Measurements from ENCODE around the gene HDAC1. TPM values are rescaled to one million over a fixed set of nuclear protein-coding genes. Genes with fewer than 3 reads are reported as not detected.
"Not testable (repeated sequence)": the region's sequence is repeated elsewhere in the genome, so short reads cannot be mapped to it uniquely, and the experiment has no call there.

The HDAC1 gene
- total and polyA plus RNA-seq, 10 of the 15 experiments (the other 5 are each of a cell fraction or from before 2014, with no cell fraction given), result 147 to 331 (median 168) TPM

GRCh38 chr1:32276032-32276782 lies 15.7 kb upstream of the HDAC1 start:
- no peak overlapping the region for H3K9ac ChIP-seq (ENCODE audit: control insufficient read depth, insufficient read depth, low read length)
- H3K4me2 ChIP-seq (ENCODE audit: control insufficient read depth, insufficient read depth), result no peak overlapping the region
- H2AFZ ChIP-seq (ENCODE audit: control insufficient read depth, low read depth, low read length), result no peak overlapping the region
- RAD21 ChIA-PET (ENCODE audit: unreplicated experiment), result no interaction called here
- H3K27me3 ChIP-seq (replicated peaks in 1 of 2; ENCODE audit: control insufficient read depth in 2 of 2, insufficient read depth in 2 of 2, low read length in 1 of 2), result no peaks in the 10 kb centered on the region
- POLR2A ChIA-PET, result interaction anchor here (0.6 kb wide), 1 partner anchor 562 kb away, joined by 5 read pairs; no protein-coding TSS in a partner anchor
- CTCF ChIA-PET, result no interaction called here
- no peaks in the 10 kb centered on the region for H4K20me1 ChIP-seq (ENCODE audit: control insufficient read depth, insufficient read depth)
- H3K4me3 ChIP-seq, result no peak overlapping the region
- H3K27ac ChIP-seq (ENCODE audit: control insufficient read depth, insufficient read depth), result no peak overlapping the region
- DNase-seq (ENCODE audit: low read depth, low spot score) (no peak), FAIRE-seq (no peak), ATAC-seq (no peak)
- in situ Hi-C loops (cut with MboI) (no loop called here), intact Hi-C loops (cut with micrococcal nuclease; ENCODE audit: unreplicated experiment) (no loop called here)
- peaks cover 1 to 11% of the 10 kb centered on the region in 2 experiments for H3K36me3 ChIP-seq (ENCODE audit: control insufficient read depth in 2 of 2, insufficient read depth in 2 of 2, low read length in 1 of 2)
- SMC1A ChIA-PET (ENCODE audit: uncharacterized antibody, unreplicated experiment), result no interaction called here
- BruUV-seq (replicated peaks), result no TSS peak
- WGBS (ENCODE audit: insufficient coverage, insufficient replicate concordance, low lambda C conversion rate, missing lambda C conversion rate), result 90% methylated on average over 30 of the region's 30 CpGs
- peaks cover 7% of the 10 kb centered on the region for H3K4me1 ChIP-seq (ENCODE audit: control insufficient read depth, insufficient read depth, low read length)
- TF ChIP-seq ETV6 (conservative IDR thresholded peaks at IDR 0.05 in 1 of 2, IDR thresholded peaks at IDR 0.05 in 1 of 2; ENCODE audit: borderline replicate concordance in 1 of 2, low read depth in 1 of 2), result no peak
- TF ChIP-seq IRF4 (IDR thresholded peaks at IDR 0.05; ENCODE audit: low read depth, low read length), result no peak
- TF ChIP-seq POLR2A (IDR thresholded peaks at IDR 0.05; ENCODE audit: low read depth, low read length), result peak; percentile 16; the same call in 1 of the 2 replicates
- no peaks in the 10 kb centered on the region; the same call in none of the 2 replicates for H3K79me2 ChIP-seq (ENCODE audit: control insufficient read depth, insufficient read depth, low read length)
- no peaks in the 10 kb centered on the region for H3K9me3 ChIP-seq (replicated peaks; ENCODE audit: control insufficient read depth, insufficient read depth, low read length)

GRCh38 chr1:32284777-32285176 lies 7.1 kb upstream of the HDAC1 start:
- H3K79me2 ChIP-seq (ENCODE audit: control insufficient read depth, insufficient read depth, low read length); ATAC-seq; POLR2A ChIA-PET; in situ Hi-C loops (cut with MboI); H2AFZ ChIP-seq (ENCODE audit: control insufficient read depth, low read depth, low read length); intact Hi-C loops (cut with micrococcal nuclease; ENCODE audit: unreplicated experiment); FAIRE-seq; RAD21 ChIA-PET (ENCODE audit: unreplicated experiment); H3K36me3 ChIP-seq (ENCODE audit: control insufficient read depth in 2 of 2, insufficient read depth in 2 of 2, low read length in 1 of 2); H3K4me3 ChIP-seq; H3K4me2 ChIP-seq (ENCODE audit: control insufficient read depth, insufficient read depth); BruUV-seq (replicated peaks); H3K27ac ChIP-seq (ENCODE audit: control insufficient read depth, insufficient read depth); H3K4me1 ChIP-seq (ENCODE audit: control insufficient read depth, insufficient read depth, low read length); H4K20me1 ChIP-seq (ENCODE audit: control insufficient read depth, insufficient read depth); H3K9ac ChIP-seq (ENCODE audit: control insufficient read depth, insufficient read depth, low read length); H3K9me3 ChIP-seq (replicated peaks; ENCODE audit: control insufficient read depth, insufficient read depth, low read length); H3K27me3 ChIP-seq (replicated peaks in 1 of 2; ENCODE audit: control insufficient read depth in 2 of 2, insufficient read depth in 2 of 2, low read length in 1 of 2); DNase-seq (ENCODE audit: low read depth, low spot score); CTCF ChIA-PET: not testable (repeated sequence)
- 92% methylated on average over 8 of the region's 8 CpGs for WGBS (ENCODE audit: insufficient coverage, insufficient replicate concordance, low lambda C conversion rate, missing lambda C conversion rate)
- SMC1A ChIA-PET (ENCODE audit: uncharacterized antibody, unreplicated experiment), result interaction anchor here (1.3 kb wide), 1 partner anchor 36 kb away, joined by 4 read pairs; no protein-coding TSS in a partner anchor

All from GM12878 (cell line).